RPMI8226 (cell line): ENCODE measurements around the gene CD22.

Experiments used
- DNase-seq: peaks from one replicate; pipeline ENCODE4 v3.0.0-alpha.2; 2015

Gene CD22

DNA sequence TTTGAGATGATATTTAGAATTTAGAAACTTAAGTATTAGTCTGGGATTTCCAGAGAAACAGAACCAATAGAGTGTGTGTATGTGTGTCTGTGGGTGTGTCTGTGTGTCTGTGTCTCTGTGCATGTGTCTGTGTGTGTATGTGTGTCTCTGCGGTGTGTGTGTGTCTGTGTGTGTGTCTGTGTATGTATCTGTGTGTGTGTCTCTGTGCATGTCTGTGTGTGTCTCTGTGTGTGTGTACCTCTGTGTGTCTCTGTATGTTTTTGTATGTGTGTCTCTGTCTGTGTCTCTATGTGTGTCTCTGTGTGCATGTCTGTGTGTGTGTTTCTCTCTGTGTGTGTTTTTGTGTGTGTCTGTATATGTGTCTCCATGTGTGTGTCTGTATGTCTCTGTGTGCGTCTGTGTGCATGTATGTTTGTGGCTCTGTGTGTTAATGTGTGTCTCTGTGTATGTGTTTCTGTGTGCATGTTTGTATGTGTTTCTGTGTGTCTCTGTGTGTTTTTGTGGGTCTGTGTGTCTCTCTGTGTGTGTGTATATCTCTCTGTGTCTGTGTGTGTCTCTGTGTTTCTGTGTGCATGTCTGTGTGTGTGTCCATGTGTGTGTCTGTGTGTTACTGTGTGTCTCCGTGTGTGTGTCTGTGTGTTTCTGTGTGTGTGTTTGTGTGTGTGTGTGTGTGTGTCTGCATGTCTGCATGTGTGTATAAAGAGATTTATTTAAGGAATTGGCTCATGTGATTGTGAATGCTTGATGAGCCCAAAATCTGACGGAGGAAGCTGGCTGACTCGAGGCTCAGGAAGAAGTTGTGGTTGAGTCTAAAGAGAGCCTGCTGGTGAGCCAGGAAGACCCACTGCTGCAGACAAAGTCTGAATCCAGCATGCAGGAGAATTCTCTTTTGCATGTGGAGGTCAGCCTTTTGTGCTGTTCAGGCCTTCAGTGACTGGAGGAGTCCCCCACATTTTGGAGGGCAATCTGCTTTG, 64.0 kb downstream of the CD22 start:
- DNase-seq = no peak

GRCh38 chr19:35395382-35396199, 66.6 kb downstream of the CD22 start:
- DNase-seq = no peak

DNA sequence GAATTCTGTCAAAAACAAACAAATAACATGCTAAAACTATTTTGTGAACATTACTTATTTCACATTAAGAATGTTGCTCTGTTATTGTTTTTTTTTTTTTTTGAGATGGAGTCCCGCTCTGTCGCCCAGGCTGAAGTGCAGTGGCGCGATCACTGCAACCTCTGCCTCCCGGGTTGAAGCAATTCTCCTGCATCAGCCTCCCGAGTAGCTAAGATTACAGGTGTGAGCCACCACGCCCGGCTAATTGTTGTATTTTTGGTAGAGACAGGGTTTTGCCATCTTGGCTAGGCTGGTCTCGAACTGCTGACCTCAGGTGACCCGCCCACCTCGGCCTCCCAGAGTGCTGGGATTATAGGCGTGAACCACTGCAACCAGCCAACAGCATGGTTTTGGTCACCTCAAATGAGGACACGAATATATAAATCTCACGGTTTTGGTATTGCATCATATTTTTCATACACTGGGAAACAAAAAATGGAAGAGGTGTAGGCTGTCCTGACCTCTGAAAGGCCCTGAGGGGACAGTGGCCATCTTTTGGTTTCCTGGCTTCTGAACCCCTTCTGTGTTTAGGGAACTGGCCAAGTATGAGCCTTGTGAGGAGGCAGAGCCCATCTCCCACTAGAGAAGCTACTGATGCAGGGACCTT, 67.4 kb downstream of the CD22 start:
- no peak for DNase-seq
